ENCODE measurements around the gene GRK4. TPM values are rescaled to one million over a fixed set of nuclear protein-coding genes. Genes with fewer than 3 reads are reported as not detected.
"Not testable (repeated sequence)": the region's sequence is repeated elsewhere in the genome, so short reads cannot be mapped to it uniquely, and the experiment has no call there.

The GRK4 gene
- 2.1 TPM for polyA plus RNA-seq (2013, experiment 1 of 2)
- polyA plus RNA-seq (2013, experiment 2 of 2): 1.8 TPM

DNA sequence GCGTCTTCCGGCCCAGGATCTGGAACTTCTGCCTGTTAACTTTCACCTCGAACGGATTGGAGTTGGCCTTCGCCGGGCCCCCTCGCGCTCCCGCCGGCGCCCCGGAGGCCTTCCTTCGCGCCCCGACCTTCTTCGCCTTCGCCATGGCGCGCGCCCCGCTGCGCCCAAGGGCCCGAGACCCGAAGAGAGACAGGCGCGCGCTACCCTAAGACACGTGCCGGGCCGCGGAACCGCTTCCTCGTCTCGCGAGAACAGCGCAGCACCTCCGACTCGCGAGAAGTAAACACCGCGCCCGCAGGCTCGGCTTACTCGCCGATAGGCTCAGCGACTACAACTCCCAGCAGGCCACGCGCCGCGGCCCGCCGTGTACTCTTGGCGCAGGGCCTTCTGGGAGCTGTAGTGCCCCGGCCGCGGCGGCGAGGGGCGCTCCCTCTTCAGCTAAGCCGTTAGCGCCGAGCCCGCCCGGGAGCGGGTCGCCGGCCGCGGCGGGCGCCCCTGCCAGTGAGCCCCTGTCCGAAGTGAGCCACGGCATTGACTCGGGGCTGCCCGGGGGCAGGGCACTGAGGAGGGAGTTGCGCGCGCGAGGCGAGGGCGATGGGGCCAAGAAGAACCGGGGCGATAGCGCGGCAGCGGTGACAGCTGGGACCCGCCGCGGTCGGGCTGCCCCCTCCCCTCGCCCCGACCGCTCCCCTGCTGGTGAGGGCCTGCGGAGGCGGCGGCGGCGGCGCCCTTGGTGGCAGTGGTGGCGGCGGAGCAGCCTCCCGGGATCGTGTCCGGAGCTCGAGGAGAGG is at the start of gene GRK4, which contains the start of gene NOP14:
GRK4 (plus strand) TSS at position 397 of the 791 bp plus-strand sequence. CDS start 500 bp downstream, outside the sequence.
NOP14 (minus strand) TSS at position 232 of the 791 bp plus-strand sequence; CDS start at position 145, 87 bp downstream.
- peaks cover 17% of the 10 kb centered on the region for H3K27me3 ChIP-seq (ENCODE audit: insufficient read depth, low read length)
- peak within 1 kb of the TSS; percentile 90 for H3K4me3 ChIP-seq (ENCODE audit: low read length)
- WGBS: under 1% methylated on average over 105 of the region's 105 CpGs

DNA sequence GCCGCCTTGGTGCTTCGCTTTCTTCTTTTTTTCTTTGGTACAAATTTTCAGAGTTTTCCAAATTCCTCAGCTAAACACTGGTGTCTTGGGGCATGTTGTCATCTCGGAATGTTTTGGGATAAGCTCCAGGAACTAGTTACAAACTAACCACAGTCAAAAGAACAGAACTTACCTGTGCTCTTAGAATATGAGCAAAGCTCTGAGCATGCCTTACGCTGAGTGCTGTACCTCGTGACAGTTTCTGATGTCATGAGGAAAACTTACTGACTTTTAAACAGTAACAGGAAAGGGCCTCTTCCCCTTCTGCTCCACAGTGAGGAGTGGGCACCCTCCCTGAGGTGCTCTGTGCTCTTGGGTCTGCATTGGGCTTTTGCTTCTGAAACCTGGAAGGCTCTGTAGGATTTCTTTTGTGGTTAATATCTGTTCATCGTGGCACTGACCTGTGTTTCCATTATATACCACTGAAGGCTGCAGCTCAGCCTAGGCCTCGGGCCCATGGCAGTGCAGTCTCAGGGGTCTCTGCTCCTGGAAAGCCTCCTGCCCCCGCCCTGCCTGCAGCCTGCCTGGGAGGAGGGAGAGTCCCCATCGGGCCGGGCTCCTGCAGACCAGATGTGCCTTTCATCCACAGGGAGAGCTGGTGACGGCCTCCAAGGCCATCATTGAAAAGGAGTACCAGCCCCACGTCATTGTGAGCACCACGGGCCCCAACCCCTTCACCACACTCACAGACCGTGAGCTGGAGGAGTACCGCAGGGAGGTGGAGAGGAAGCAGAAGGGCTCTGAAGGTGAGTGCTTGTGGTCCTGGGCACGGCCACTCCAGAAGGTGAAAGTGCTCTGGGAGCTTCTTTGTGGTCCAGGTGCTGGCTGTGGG is 48.9 kb upstream of the GRK4 start:
- Histone ChIP-seq H3K4me3 (ENCODE audit: low read length) (no peak overlapping the region), H3K9me3 (ENCODE audit: insufficient read depth, low read depth, low read length) (no peaks in the 10 kb centered on the region), H3K9ac (ENCODE audit: low read depth, low read length) (no peak overlapping the region), H3K36me3 (ENCODE audit: insufficient read depth, low read length) (peaks cover 70% of the 10 kb centered on the region), H3K27ac (ENCODE audit: low read depth, low read length) (no peak overlapping the region), H3K4me1 (ENCODE audit: insufficient read depth, low read length) (no peaks in the 10 kb centered on the region), H3K27me3 (ENCODE audit: insufficient read depth, low read length) (no peaks in the 10 kb centered on the region)
- WGBS: 93% methylated on average over 16 of the region's 16 CpGs

More for the DNA sequence above, at the start of gene GRK4, which contains the start of gene NOP14:
- Histone ChIP-seq H3K4me1 (ENCODE audit: insufficient read depth, low read length) (peaks cover 6% of the 10 kb centered on the region; the same call in 1 of the 2 replicates), H3K9ac (ENCODE audit: low read depth, low read length) (peak within 1 kb of the TSS; percentile 92), H3K27ac (ENCODE audit: low read depth, low read length) (peak within 1 kb of the TSS; percentile 66), H3K36me3 (ENCODE audit: insufficient read depth, low read length) (peaks cover 5% of the 10 kb centered on the region), H3K9me3 (ENCODE audit: insufficient read depth, low read depth, low read length) (no peaks in the 10 kb centered on the region)

DNA sequence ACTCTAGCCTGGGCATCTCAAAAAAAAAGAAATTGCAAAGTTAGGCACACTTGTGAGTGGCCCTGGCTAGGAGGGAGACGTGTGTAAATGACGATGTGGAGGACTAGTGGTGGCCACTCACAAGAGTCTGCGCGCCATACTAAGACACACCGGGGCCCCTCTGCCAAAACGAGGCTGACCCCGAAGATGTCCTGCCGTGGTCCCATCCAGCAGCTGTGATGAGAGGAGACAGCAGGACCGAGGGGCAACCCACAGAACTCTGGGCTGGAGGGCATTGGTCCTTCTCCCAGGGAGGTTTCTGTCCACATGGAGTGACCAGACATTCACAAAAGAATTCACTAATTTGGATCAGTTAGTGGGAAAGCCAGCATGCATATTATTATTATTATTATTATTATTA is 47.6 kb upstream of the GRK4 start:
- 84% methylated on average over 9 of the region's 9 CpGs for WGBS
- H3K9ac ChIP-seq (ENCODE audit: low read depth, low read length): no peak overlapping the region
- H3K4me3 ChIP-seq (ENCODE audit: low read length): no peak overlapping the region
- H3K27me3 ChIP-seq (ENCODE audit: insufficient read depth, low read length): no peaks in the 10 kb centered on the region
- no peak overlapping the region for H3K27ac ChIP-seq (ENCODE audit: low read depth, low read length)
- no peaks in the 10 kb centered on the region for H3K9me3 ChIP-seq (ENCODE audit: insufficient read depth, low read depth, low read length)
- H3K36me3 ChIP-seq (ENCODE audit: insufficient read depth, low read length): peaks cover 57% of the 10 kb centered on the region
- H3K4me1 ChIP-seq (ENCODE audit: insufficient read depth, low read length): no peaks in the 10 kb centered on the region

DNA sequence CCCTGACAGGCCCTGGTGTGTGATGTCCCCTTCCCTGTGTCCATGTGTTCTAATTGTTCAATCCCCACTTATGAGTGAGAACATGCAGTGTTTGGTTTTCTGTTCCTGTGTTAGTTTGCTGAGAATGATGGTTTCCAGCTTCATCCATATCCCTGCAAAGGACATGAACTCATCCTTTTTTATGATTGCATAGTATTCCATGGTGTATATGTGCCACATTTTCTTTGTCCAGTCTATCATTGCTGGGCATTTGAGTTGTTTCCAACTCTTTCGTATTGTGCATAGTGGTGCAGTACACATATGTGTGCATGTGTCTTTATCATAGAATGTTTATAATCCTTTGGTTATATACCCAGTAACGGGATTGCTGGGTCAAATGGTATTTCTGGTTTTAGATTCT is 46.7 kb upstream of the GRK4 start:
- WGBS: 100% methylated on average over 2 of the region's 2 CpGs
- not testable (repeated sequence) for H3K4me3 ChIP-seq (ENCODE audit: low read length); H3K27me3 ChIP-seq (ENCODE audit: insufficient read depth, low read length); H3K27ac ChIP-seq (ENCODE audit: low read depth, low read length); H3K9ac ChIP-seq (ENCODE audit: low read depth, low read length); H3K4me1 ChIP-seq (ENCODE audit: insufficient read depth, low read length); H3K9me3 ChIP-seq (ENCODE audit: insufficient read depth, low read depth, low read length)
- H3K36me3 ChIP-seq (ENCODE audit: insufficient read depth, low read length): peaks cover 51% of the 10 kb centered on the region

DNA sequence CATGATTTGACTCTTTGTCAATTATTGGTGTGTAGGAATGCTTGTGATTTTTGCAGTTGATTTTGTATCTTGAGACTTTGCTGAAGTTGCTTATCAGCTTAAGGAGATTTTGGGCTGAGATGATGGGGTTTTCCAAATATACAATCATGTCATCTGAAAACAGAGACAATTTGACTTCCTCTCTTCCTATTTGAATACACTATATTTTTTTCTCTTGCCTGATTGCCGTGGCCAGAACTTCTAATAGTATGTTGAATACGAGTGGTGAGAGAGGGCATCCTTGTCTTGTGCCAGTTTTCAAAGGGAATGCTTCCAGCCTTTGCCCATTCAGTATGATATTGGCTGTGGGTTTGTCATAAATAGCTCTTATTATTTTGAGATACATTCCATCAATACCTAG is 45.1 kb upstream of the GRK4 start:
- H3K27ac ChIP-seq (ENCODE audit: low read depth, low read length); H3K9ac ChIP-seq (ENCODE audit: low read depth, low read length); H3K27me3 ChIP-seq (ENCODE audit: insufficient read depth, low read length); H3K4me3 ChIP-seq (ENCODE audit: low read length); H3K9me3 ChIP-seq (ENCODE audit: insufficient read depth, low read depth, low read length): not testable (repeated sequence)
- WGBS: no CpG with 5 or more reads among the region's 2 CpGs
- peaks cover 48% of the 10 kb centered on the region for H3K36me3 ChIP-seq (ENCODE audit: insufficient read depth, low read length)
- H3K4me1 ChIP-seq (ENCODE audit: insufficient read depth, low read length): peaks cover 16% of the 10 kb centered on the region

DNA sequence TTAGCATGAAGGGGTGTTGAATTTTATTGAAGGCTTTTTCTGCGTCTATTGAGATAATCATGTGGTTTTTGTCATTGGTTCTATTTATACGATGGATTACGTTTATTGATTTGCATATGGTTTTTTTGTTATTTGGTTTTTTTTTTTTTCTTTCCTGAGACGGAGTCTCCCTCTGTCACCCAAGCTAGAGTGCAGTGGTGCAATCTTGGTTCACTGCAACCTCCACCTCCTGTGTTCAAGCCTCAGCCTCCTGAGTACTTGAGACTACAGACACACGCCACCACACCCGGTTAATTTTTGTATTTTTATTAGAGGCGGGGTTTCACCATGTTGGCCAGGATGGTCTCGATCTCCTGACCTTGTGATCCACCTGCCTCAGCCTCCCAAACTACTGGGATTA is 44.7 kb upstream of the GRK4 start:
- Histone ChIP-seq H3K36me3 (ENCODE audit: insufficient read depth, low read length) (peaks cover 47% of the 10 kb centered on the region), H3K4me1 (ENCODE audit: insufficient read depth, low read length) (peaks cover 20% of the 10 kb centered on the region)
- not testable (repeated sequence) for H3K27ac ChIP-seq (ENCODE audit: low read depth, low read length); H3K27me3 ChIP-seq (ENCODE audit: insufficient read depth, low read length); H3K9ac ChIP-seq (ENCODE audit: low read depth, low read length); H3K4me3 ChIP-seq (ENCODE audit: low read length); H3K9me3 ChIP-seq (ENCODE audit: insufficient read depth, low read depth, low read length)
- WGBS: 96% methylated on average over 8 of the region's 8 CpGs

DNA sequence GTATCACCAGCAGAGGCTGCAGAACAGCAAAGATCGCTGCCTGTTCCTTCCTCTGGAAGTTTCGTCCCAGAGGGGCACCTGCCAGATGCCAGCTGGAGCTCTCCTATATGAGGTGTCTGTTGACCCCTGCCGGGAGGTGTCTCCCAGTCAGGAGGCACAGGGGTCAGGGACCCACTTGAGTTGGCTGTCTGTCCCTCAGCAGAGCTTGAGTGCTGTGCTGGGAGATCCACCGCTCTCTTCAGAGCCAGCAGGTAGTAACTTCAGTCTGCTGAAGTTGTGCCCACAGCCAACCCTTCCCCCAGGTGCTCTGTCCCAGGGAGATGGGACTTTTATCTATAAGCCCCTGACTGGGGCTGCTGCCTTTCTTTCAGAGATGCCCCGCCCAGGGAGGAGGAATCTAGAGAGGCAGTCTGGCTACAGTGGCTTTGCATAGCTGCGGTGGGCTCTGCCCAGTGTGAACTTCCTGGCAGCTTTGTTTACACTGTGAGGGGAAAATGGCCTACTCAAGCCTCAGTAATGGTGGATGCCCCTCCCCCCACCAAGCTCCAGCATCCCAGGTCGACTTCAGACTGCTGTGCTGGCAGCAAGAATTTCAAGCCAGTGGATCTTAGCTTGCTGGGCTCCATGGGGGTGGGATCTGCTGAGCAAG is 40.8 kb upstream of the GRK4 start:
- WGBS: 42% methylated on average over 7 of the region's 7 CpGs

DNA sequence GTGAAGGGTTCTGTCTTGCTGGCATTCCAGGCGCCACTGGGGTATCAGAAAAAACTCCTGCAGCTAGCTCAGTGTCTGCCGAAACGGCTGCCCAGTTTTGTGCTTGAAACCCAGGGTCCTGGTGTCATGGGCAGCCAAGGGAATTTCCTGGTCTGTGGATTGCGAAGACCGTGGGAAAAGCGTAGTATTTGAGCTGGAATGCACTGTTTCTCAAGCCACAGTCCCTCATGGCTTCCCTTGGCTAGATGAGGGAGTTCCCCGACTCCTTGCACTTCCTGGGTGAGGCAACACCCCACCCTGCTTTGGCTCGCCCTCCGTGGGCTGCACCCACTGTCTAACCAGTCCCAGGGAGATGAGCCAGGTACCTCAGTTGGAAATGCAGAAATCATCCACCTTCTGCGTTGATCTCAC is 40.2 kb upstream of the GRK4 start:
- Histone ChIP-seq H3K9ac (ENCODE audit: low read depth, low read length) (peak overlapping the region; percentile 47), H3K4me1 (ENCODE audit: insufficient read depth, low read length) (peaks cover 28% of the 10 kb centered on the region), H3K9me3 (ENCODE audit: insufficient read depth, low read depth, low read length) (no peaks in the 10 kb centered on the region), H3K27me3 (ENCODE audit: insufficient read depth, low read length) (no peaks in the 10 kb centered on the region), H3K27ac (ENCODE audit: low read depth, low read length) (peak overlapping the region; percentile 93), H3K4me3 (ENCODE audit: low read length) (peak overlapping the region; percentile 21; the same call in 1 of the 2 replicates), H3K36me3 (ENCODE audit: insufficient read depth, low read length) (peaks cover 55% of the 10 kb centered on the region)
- 79% methylated on average over 10 of the region's 10 CpGs for WGBS

More for the DNA sequence above, 40.8 kb upstream of the GRK4 start:
- H3K9me3 ChIP-seq (ENCODE audit: insufficient read depth, low read depth, low read length); H3K4me3 ChIP-seq (ENCODE audit: low read length); H3K27me3 ChIP-seq (ENCODE audit: insufficient read depth, low read length): not testable (repeated sequence)
- peak overlapping the region; percentile 93 for H3K27ac ChIP-seq (ENCODE audit: low read depth, low read length)
- H3K4me1 ChIP-seq (ENCODE audit: insufficient read depth, low read length): peaks cover 28% of the 10 kb centered on the region
- H3K9ac ChIP-seq (ENCODE audit: low read depth, low read length): peak overlapping the region; percentile 47; the same call in 1 of the 2 replicates
- peaks cover 50% of the 10 kb centered on the region for H3K36me3 ChIP-seq (ENCODE audit: insufficient read depth, low read length)

DNA sequence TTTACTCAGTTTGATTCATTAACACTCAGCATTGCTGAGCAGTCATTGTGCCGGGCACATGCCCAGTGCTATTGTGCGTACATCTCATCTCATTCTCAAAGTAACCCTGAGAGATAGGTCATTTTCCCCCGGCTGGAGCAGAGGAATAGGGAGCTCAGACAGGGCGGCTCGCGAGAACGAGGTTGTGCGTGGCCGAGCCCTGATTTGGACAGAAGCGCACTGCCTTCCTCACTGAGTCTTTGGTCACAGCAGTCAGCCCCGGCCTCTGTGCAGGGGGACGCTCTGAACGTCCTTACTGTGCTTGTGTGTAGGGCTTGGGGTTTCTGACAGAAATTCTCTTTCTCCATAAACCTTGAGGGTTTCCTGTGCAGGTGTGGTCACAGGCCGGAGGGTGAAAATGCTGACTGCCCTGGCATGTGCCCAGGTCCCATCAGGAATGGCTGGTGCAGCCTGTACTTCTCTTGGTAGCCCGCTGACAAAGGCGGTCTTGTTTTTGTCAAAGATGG is 39.6 kb upstream of the GRK4 start:
- H3K36me3 ChIP-seq (ENCODE audit: insufficient read depth, low read length): peaks cover 59% of the 10 kb centered on the region
- WGBS: 94% methylated on average over 16 of the region's 16 CpGs
- no peak overlapping the region for H3K4me3 ChIP-seq (ENCODE audit: low read length)
- peak overlapping the region; percentile 47; the same call in 1 of the 2 replicates for H3K9ac ChIP-seq (ENCODE audit: low read depth, low read length)
- H3K4me1 ChIP-seq (ENCODE audit: insufficient read depth, low read length): peaks cover 28% of the 10 kb centered on the region
- no peaks in the 10 kb centered on the region for H3K9me3 ChIP-seq (ENCODE audit: insufficient read depth, low read depth, low read length)
- peak overlapping the region; percentile 93; the same call in 1 of the 2 replicates for H3K27ac ChIP-seq (ENCODE audit: low read depth, low read length)
- no peaks in the 10 kb centered on the region for H3K27me3 ChIP-seq (ENCODE audit: insufficient read depth, low read length)

DNA sequence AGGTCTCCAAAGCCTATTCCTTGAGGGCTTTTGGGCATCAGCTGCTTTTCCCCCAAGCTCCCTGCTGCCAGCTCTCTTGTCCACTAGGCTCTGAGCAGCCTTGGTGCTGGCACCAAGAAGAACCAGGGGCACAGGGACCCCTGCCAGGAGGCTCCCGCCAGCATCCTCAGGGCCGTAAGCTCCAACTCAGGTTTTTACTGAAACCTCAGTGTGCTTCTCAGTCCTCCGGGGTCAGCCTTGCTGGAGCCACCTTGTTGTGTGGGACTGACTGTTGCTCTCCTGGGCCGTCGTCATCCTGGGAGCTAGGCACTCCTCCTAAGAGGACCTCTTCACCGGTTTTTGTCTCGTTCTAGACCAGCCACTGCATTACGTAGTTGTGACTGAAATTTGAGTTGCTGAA is 39.1 kb upstream of the GRK4 start:
- WGBS: 94% methylated on average over 8 of the region's 8 CpGs
- no peak overlapping the region for H3K4me3 ChIP-seq (ENCODE audit: low read length)
- H3K27me3 ChIP-seq (ENCODE audit: insufficient read depth, low read length): no peaks in the 10 kb centered on the region
- peaks cover 64% of the 10 kb centered on the region for H3K36me3 ChIP-seq (ENCODE audit: insufficient read depth, low read length)
- no peaks in the 10 kb centered on the region for H3K9me3 ChIP-seq (ENCODE audit: insufficient read depth, low read depth, low read length)
- H3K4me1 ChIP-seq (ENCODE audit: insufficient read depth, low read length): peaks cover 28% of the 10 kb centered on the region
- no peak overlapping the region for H3K9ac ChIP-seq (ENCODE audit: low read depth, low read length)
- H3K27ac ChIP-seq (ENCODE audit: low read depth, low read length): peak overlapping the region; percentile 26; the same call in 1 of the 2 replicates

Data from HUES64 (cell line).